Measurements from ENCODE around the gene AASDH. TPM values are rescaled to one million over a fixed set of nuclear protein-coding genes. Genes with fewer than 3 reads are reported as not detected.

AASDH gene
- 4.9 TPM for polyA plus RNA-seq (2012; ENCODE audit: low read depth, missing spikeins)

- FAIRE-seq = peak; percentile 99
- TF ChIP-seq TAF1 (IDR thresholded peaks at IDR 0.05; ENCODE audit: low read depth, low read length) = peak; percentile 90
- TF ChIP-seq SPI1 (IDR thresholded peaks at IDR 0.05; ENCODE audit: low read depth, low read length) = no peak
- peak; percentile 9 for TF ChIP-seq PAX5 (IDR thresholded peaks at IDR 0.05; ENCODE audit: insufficient read depth, low read length, severe bottlenecking)
- peak; percentile 98 for TF ChIP-seq POLR2A (IDR thresholded peaks at IDR 0.05; ENCODE audit: low read depth, low read length)
- TF ChIP-seq POLR2AphosphoS5 (IDR thresholded peaks at IDR 0.05; ENCODE audit: low read depth, low read length) = peak; percentile 98
- peak; percentile 86; the same call in 1 of the 2 replicates for TF ChIP-seq POU2F2 (IDR thresholded peaks at IDR 0.05; ENCODE audit: low read depth, low read length)
- peak; percentile 57 for DNase-seq (ENCODE audit: insufficient read length, low spot score)
Measured at GRCh38 chr4:56387023-56388001, at the start of gene AASDH. Gene AASDH (minus strand): TSS chr4:56387491. CDS start chr4:56384299, 3,192 bp downstream.

- DNase-seq (ENCODE audit: insufficient read length, low spot score) (peak; percentile 88), FAIRE-seq (peak; percentile 98)
- TF ChIP-seq POLR2A (IDR thresholded peaks at IDR 0.05; ENCODE audit: low read depth, low read length) (peak; percentile 85), PAX5 (IDR thresholded peaks at IDR 0.05; ENCODE audit: insufficient read depth, low read length, severe bottlenecking) (no peak), TAF1 (IDR thresholded peaks at IDR 0.05; ENCODE audit: low read depth, low read length) (0 out of 2 replicates have a peak, but pooled peaks have one; percentile 31), POLR2AphosphoS5 (IDR thresholded peaks at IDR 0.05; ENCODE audit: low read depth, low read length) (peak; percentile 90), SPI1 (IDR thresholded peaks at IDR 0.05; ENCODE audit: low read depth, low read length) (0 out of 2 replicates have a peak, but pooled peaks have one; percentile 14), POU2F2 (IDR thresholded peaks at IDR 0.05; ENCODE audit: low read depth, low read length) (peak; percentile 51; the same call in 1 of the 2 replicates)
Measured at GRCh38 chr4:56435140-56435926, 48.0 kb upstream of the AASDH start, which contains the start of gene PPAT. Gene PPAT (minus strand): TSS chr4:56435615. CDS start chr4:56435477, 138 bp downstream.

DNA sequence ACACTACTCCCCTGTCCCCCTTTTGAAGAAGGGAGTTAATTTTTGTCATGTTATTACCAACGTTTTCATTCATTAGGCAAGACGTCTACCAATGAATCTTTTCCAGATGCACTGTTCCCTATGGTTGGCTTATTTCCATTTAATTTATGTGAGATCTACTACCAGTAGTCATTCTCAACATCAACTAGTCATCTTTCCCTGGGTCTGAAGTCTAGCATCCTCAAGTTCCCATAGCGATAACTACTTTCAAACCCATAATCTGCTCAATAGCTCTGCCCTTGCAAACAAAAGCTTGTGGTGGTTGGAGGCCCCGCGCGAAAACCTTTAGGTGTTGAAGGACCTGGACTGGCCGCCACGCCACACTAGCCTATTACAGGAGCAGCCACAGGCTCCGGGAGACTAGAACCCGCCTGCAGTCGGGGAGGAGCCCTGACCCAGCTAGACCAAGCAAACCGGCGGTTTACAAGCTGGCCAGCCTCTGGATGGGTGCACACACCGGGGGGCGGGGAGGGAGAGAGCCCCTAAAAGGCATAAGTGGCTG, 47.4 kb upstream of the AASDH start:
- DNase-seq (ENCODE audit: insufficient read length, low spot score) (peak; percentile 26), FAIRE-seq (no peak)
- TF ChIP-seq PAX5 (IDR thresholded peaks at IDR 0.05; ENCODE audit: insufficient read depth, low read length, severe bottlenecking) (no peak), SPI1 (IDR thresholded peaks at IDR 0.05; ENCODE audit: low read depth, low read length) (no peak), POLR2A (IDR thresholded peaks at IDR 0.05; ENCODE audit: low read depth, low read length) (no peak), TAF1 (IDR thresholded peaks at IDR 0.05; ENCODE audit: low read depth, low read length) (no peak), POLR2AphosphoS5 (IDR thresholded peaks at IDR 0.05; ENCODE audit: low read depth, low read length) (no peak), POU2F2 (IDR thresholded peaks at IDR 0.05; ENCODE audit: low read depth, low read length) (no peak)

DNA sequence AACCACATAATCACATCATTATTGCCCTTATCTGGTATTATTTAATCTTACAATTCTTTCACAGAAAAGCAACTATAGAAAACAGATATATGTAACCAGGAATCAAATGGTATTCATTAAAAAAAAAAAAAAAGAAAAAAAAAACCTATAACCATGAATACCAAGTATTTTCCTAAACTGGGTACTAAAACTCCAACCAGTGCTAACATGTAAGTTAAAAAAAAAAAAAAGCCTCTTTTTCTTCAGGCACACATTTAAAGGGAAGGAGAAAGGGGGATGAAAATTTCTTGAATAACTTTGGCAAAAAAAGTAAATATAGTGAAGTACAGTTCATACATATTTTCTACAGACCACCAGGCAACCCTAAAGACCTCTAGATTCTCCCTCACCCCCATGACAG, 46.0 kb upstream of the AASDH start:
- FAIRE-seq (no peak), DNase-seq (ENCODE audit: insufficient read length, low spot score) (no peak)
- TF ChIP-seq TAF1 (IDR thresholded peaks at IDR 0.05; ENCODE audit: low read depth, low read length) = no peak
- TF ChIP-seq POLR2A (IDR thresholded peaks at IDR 0.05; ENCODE audit: low read depth, low read length) = no peak
- TF ChIP-seq POU2F2 (IDR thresholded peaks at IDR 0.05; ENCODE audit: low read depth, low read length) = no peak
- TF ChIP-seq POLR2AphosphoS5 (IDR thresholded peaks at IDR 0.05; ENCODE audit: low read depth, low read length) = no peak
- TF ChIP-seq SPI1 (IDR thresholded peaks at IDR 0.05; ENCODE audit: low read depth, low read length) = no peak
- no peak for TF ChIP-seq PAX5 (IDR thresholded peaks at IDR 0.05; ENCODE audit: insufficient read depth, low read length, severe bottlenecking)

DNA sequence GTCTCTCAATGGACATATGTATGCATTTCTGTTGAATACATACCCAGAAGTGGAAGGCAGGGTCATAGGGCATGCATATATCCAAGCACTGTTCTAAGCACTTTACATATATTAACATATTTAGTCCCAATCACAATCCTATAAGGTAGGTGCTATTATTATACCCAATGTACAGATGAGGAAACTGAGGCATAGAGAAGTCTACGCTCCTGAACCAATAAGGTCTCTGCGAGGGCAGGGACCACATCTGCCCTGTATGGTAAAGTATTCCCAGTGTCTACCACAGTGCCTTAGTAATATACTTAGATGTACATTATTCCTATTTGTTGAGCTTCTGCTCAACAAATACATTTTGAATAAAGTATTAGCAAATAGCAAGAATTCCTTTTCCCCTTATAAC, 42.9 kb upstream of the AASDH start:
- TF ChIP-seq POLR2AphosphoS5 (IDR thresholded peaks at IDR 0.05; ENCODE audit: low read depth, low read length) (no peak), POLR2A (IDR thresholded peaks at IDR 0.05; ENCODE audit: low read depth, low read length) (no peak), SPI1 (IDR thresholded peaks at IDR 0.05; ENCODE audit: low read depth, low read length) (no peak), PAX5 (IDR thresholded peaks at IDR 0.05; ENCODE audit: insufficient read depth, low read length, severe bottlenecking) (no peak), POU2F2 (IDR thresholded peaks at IDR 0.05; ENCODE audit: low read depth, low read length) (no peak), TAF1 (IDR thresholded peaks at IDR 0.05; ENCODE audit: low read depth, low read length) (no peak)
- FAIRE-seq (no peak), DNase-seq (ENCODE audit: insufficient read length, low spot score) (no peak)

- TF ChIP-seq SPI1 (IDR thresholded peaks at IDR 0.05; ENCODE audit: low read depth, low read length) = no peak
- TF ChIP-seq TAF1 (IDR thresholded peaks at IDR 0.05; ENCODE audit: low read depth, low read length) = no peak
- no peak for TF ChIP-seq POU2F2 (IDR thresholded peaks at IDR 0.05; ENCODE audit: low read depth, low read length)
- no peak for TF ChIP-seq POLR2A (IDR thresholded peaks at IDR 0.05; ENCODE audit: low read depth, low read length)
- no peak for TF ChIP-seq POLR2AphosphoS5 (IDR thresholded peaks at IDR 0.05; ENCODE audit: low read depth, low read length)
- no peak for TF ChIP-seq PAX5 (IDR thresholded peaks at IDR 0.05; ENCODE audit: insufficient read depth, low read length, severe bottlenecking)
- DNase-seq (ENCODE audit: insufficient read length, low spot score) = no peak
- peak; percentile 43 for FAIRE-seq
Measured at GRCh38 chr4:56427179-56427578, 39.9 kb upstream of the AASDH start.

DNA sequence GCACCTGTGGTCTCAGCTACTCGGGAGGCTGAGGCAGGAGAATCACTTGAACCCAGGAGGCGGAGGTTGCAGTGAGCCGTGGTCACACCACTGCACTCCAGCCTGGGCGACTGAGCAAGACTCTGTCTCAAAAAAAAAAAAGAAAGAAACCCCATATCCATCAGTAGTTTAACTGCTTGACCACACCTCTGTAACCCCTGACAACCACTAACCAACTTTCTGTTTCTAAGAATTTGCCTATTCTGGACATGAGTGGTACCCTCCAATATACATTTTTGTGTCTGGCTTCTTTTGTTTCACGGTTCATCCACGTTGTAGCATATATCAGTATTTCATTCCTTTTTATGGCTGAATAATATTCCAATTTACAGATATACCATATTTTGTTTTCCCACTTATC, 39.0 kb upstream of the AASDH start:
- FAIRE-seq (no peak), DNase-seq (ENCODE audit: insufficient read length, low spot score) (no peak)
- TF ChIP-seq POU2F2 (IDR thresholded peaks at IDR 0.05; ENCODE audit: low read depth, low read length) (no peak), PAX5 (IDR thresholded peaks at IDR 0.05; ENCODE audit: insufficient read depth, low read length, severe bottlenecking) (no peak), SPI1 (IDR thresholded peaks at IDR 0.05; ENCODE audit: low read depth, low read length) (no peak), POLR2AphosphoS5 (IDR thresholded peaks at IDR 0.05; ENCODE audit: low read depth, low read length) (no peak), TAF1 (IDR thresholded peaks at IDR 0.05; ENCODE audit: low read depth, low read length) (no peak), POLR2A (IDR thresholded peaks at IDR 0.05; ENCODE audit: low read depth, low read length) (no peak)

- DNase-seq (ENCODE audit: insufficient read length, low spot score) (no peak), FAIRE-seq (peak; percentile 76)
- TF ChIP-seq POLR2A (IDR thresholded peaks at IDR 0.05; ENCODE audit: low read depth, low read length) (no peak), TAF1 (IDR thresholded peaks at IDR 0.05; ENCODE audit: low read depth, low read length) (no peak), PAX5 (IDR thresholded peaks at IDR 0.05; ENCODE audit: insufficient read depth, low read length, severe bottlenecking) (no peak), POLR2AphosphoS5 (IDR thresholded peaks at IDR 0.05; ENCODE audit: low read depth, low read length) (no peak), POU2F2 (IDR thresholded peaks at IDR 0.05; ENCODE audit: low read depth, low read length) (no peak), SPI1 (IDR thresholded peaks at IDR 0.05; ENCODE audit: low read depth, low read length) (no peak)
Measured at GRCh38 chr4:56425518-56425917, 38.2 kb upstream of the AASDH start.

Measured in GM12891 (cell line).